ENCODE results near the gene POMT2. TPM values are rescaled to one million over a fixed set of nuclear protein-coding genes. Genes with fewer than 3 reads are reported as not detected.

Gene POMT2
- polyA plus RNA-seq, 1 of the 3 experiments (the other 2 are of a cell fraction): 19.9 TPM

DNA sequence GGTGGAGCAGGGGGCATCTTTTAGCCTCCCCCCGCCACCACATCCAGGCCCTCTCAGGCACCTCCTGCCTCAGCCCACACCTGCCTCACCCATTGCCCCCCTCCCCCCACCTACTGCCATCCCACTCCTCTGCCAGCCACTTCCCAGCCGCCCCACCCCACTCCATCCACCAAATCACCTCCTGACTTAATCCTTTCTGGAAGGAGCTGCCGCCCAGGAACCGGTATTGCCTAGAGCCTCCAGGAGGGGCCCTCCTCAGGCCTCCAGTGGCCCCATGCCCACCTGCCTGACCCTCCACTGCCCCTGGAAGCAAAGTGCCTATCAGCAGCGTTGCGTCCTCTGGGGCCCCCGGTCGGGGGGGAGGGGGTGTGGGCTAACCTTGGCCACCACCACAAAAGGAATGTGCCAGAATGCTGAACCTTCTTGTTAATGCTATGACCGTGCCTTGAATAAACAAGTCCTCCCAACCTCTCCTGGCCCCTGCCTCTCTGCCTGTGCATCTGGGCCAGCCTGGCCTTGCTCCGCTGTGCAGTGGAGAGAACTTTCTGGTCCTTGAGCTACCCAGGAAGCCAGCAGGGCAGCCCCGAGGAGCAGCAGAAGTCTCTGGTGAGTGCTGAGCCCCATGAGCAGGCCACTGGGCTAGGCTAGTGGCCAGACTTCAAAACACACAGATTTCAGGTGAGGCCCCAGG lies 61.5 kb downstream of the POMT2 start:
- no peaks in the 10 kb centered on the region for H3K36me3 ChIP-seq (replicated peaks in 1 of 2; ENCODE audit: control insufficient read depth in 1 of 2, insufficient read depth in 2 of 2, low read length in 1 of 2)
- POLR2A ChIA-PET: no interaction called here
- no peak for DNase-seq

GRCh38 chr14:77258566-77258965 lies 62.1 kb downstream of the POMT2 start:
- Histone ChIP-seq H3K36me3 (replicated peaks in 1 of 2; ENCODE audit: control insufficient read depth in 1 of 2, insufficient read depth in 2 of 2, low read length in 1 of 2) (no peaks in the 10 kb centered on the region), H3K9me3 (no peaks in the 10 kb centered on the region), H3K79me2 (ENCODE audit: insufficient read depth) (no peaks in the 10 kb centered on the region), H2AFZ (ENCODE audit: low read depth) (no peak overlapping the region), H3K9ac (no peak overlapping the region), H3K4me1 (ENCODE audit: control insufficient read depth in 1 of 2, insufficient read depth in 2 of 2, low read depth in 1 of 2, low read length in 1 of 2) (no peaks in the 10 kb centered on the region), H3K27ac (ENCODE audit: low read depth in 2 of 2, low read length in 1 of 2) (no peak overlapping the region), H3K9me2 (no peaks in the 10 kb centered on the region), H4K20me1 (ENCODE audit: insufficient read depth) (no peaks in the 10 kb centered on the region), H3F3A (replicated peaks; ENCODE audit: insufficient read depth) (no peaks in the 10 kb centered on the region), H3K4me2 (no peak overlapping the region), H3K27me3 (ENCODE audit: insufficient read depth) (peaks cover 5% of the 10 kb centered on the region; the same call in 1 of the 2 replicates), H3K4me3 (ENCODE audit: low read depth in 2 of 2, low read length in 1 of 2) (no peak overlapping the region)
- ChIA-PET CTCF (interaction anchor here (0.7 to 1.3 kb wide), 3 partner anchors 10 to 118 kb away, joined by 3 to 5 read pairs (median 4); no protein-coding TSS in a partner anchor), POLR2A (no interaction called here)
- 52% methylated on average over 4 of the region's 5 CpGs for WGBS (ENCODE audit: low lambda C conversion rate)
- no peak for DNase-seq
- TF ChIP-seq, protein P1, sequence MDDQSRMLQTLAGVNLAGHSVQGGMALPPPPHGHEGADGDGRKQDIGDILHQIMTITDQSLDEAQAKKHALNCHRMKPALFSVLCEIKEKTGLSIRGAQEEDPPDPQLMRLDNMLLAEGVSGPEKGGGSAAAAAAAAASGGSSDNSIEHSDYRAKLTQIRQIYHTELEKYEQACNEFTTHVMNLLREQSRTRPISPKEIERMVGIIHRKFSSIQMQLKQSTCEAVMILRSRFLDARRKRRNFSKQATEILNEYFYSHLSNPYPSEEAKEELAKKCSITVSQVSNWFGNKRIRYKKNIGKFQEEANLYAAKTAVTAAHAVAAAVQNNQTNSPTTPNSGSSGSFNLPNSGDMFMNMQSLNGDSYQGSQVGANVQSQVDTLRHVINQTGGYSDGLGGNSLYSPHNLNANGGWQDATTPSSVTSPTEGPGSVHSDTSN (IDR thresholded peaks at IDR 0.05): no peak
- TF ChIP-seq GABPA (IDR thresholded peaks at IDR 0.05; ENCODE audit: low read depth) (no peak), FOSL2 (IDR thresholded peaks at IDR 0.05; ENCODE audit: borderline replicate concordance, low read depth) (no peak), CTCF (IDR thresholded peaks at IDR 0.05) (no peak), CHD2 (IDR thresholded peaks at IDR 0.05; ENCODE audit: low read length, partially characterized antibody) (no peak), MAX (IDR thresholded peaks at IDR 0.05; ENCODE audit: low read depth) (no peak), EZH2phosphoT487 (IDR thresholded peaks at IDR 0.05; ENCODE audit: borderline replicate concordance, low read depth) (no peak), RCOR1 (IDR thresholded peaks at IDR 0.05; ENCODE audit: low read length) (no peak), NFIC (IDR thresholded peaks at IDR 0.05; ENCODE audit: borderline replicate concordance) (no peak)
- TF ChIP-seq, protein P2, sequence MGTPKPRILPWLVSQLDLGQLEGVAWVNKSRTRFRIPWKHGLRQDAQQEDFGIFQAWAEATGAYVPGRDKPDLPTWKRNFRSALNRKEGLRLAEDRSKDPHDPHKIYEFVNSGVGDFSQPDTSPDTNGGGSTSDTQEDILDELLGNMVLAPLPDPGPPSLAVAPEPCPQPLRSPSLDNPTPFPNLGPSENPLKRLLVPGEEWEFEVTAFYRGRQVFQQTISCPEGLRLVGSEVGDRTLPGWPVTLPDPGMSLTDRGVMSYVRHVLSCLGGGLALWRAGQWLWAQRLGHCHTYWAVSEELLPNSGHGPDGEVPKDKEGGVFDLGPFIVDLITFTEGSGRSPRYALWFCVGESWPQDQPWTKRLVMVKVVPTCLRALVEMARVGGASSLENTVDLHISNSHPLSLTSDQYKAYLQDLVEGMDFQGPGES (IDR thresholded peaks at IDR 0.05; ENCODE audit: low read depth, low read length): no peak

More for the DNA sequence above, 61.5 kb downstream of the POMT2 start:
- WGBS (ENCODE audit: low lambda C conversion rate): 70% methylated on average over 5 of the region's 11 CpGs
- Histone ChIP-seq H3K9me3 (no peaks in the 10 kb centered on the region), H3K4me1 (ENCODE audit: control insufficient read depth in 1 of 2, insufficient read depth in 2 of 2, low read depth in 1 of 2, low read length in 1 of 2) (no peaks in the 10 kb centered on the region), H3K4me2 (no peak overlapping the region), H3K79me2 (ENCODE audit: insufficient read depth) (no peaks in the 10 kb centered on the region), H4K20me1 (ENCODE audit: insufficient read depth) (no peaks in the 10 kb centered on the region), H3F3A (replicated peaks; ENCODE audit: insufficient read depth) (no peaks in the 10 kb centered on the region), H3K4me3 (ENCODE audit: low read depth in 2 of 2, low read length in 1 of 2) (no peak overlapping the region), H3K27ac (ENCODE audit: low read depth in 2 of 2, low read length in 1 of 2) (no peak overlapping the region), H2AFZ (ENCODE audit: low read depth) (no peak overlapping the region), H3K9me2 (no peaks in the 10 kb centered on the region), H3K9ac (no peak overlapping the region), H3K27me3 (ENCODE audit: insufficient read depth) (peaks cover 8% of the 10 kb centered on the region; the same call in 1 of the 2 replicates)
- TF ChIP-seq CTCF (IDR thresholded peaks at IDR 0.05): no peak
- no peak for TF ChIP-seq EZH2phosphoT487 (IDR thresholded peaks at IDR 0.05; ENCODE audit: borderline replicate concordance, low read depth)
- TF ChIP-seq, protein P3, sequence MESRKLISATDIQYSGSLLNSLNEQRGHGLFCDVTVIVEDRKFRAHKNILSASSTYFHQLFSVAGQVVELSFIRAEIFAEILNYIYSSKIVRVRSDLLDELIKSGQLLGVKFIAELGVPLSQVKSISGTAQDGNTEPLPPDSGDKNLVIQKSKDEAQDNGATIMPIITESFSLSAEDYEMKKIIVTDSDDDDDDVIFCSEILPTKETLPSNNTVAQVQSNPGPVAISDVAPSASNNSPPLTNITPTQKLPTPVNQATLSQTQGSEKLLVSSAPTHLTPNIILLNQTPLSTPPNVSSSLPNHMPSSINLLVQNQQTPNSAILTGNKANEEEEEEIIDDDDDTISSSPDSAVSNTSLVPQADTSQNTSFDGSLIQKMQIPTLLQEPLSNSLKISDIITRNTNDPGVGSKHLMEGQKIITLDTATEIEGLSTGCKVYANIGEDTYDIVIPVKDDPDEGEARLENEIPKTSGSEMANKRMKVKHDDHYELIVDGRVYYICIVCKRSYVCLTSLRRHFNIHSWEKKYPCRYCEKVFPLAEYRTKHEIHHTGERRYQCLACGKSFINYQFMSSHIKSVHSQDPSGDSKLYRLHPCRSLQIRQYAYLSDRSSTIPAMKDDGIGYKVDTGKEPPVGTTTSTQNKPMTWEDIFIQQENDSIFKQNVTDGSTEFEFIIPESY (IDR thresholded peaks at IDR 0.05; ENCODE audit: borderline replicate concordance, low read depth): no peak
- TF ChIP-seq MXI1 (IDR thresholded peaks at IDR 0.05; ENCODE audit: low read depth, low read length): no peak
- no peak for TF ChIP-seq RXRA (IDR thresholded peaks at IDR 0.05; ENCODE audit: borderline replicate concordance, low read depth)
- CTCF ChIA-PET: interaction anchor here (1.0 kb wide), 1 partner anchor 42 kb away, joined by 4 read pairs; no protein-coding TSS in a partner anchor

Measured in SK-N-SH (cell line).